ENCODE data around the gene FAM117B. TPM values are rescaled to one million over a fixed set of nuclear protein-coding genes. Genes with fewer than 3 reads are reported as not detected.
"Not testable (repeated sequence)": the region's sequence is repeated elsewhere in the genome, so short reads cannot be mapped to it uniquely, and the experiment has no call there.

The FAM117B gene
- polyA plus RNA-seq, 2 of the 4 experiments (the other 2 are of a cell fraction): 3.6 TPM

DNA sequence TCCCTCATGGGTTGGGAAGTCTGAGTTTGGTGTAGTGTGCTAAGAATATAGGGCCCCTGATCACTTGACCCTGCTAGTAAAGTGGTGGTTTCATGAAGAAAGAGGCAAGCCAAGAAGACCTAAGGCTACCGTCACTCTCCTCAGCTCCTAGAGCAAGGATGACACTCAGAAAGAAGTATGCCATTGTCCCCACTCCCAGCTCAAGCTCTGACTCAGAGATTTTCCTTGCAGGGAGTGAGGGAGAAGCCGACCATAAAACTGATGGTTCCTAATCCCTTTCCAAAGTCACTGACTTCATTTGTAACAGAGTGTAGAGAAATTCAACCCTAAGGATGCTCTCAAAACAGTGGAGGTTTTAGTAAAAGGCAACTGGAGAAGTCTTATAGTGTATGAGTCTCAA lies 155.9 kb downstream of the FAM117B start:
- Histone ChIP-seq H3K9me3 (no peaks in the 10 kb centered on the region), H3K4me1 (no peaks in the 10 kb centered on the region), H3K4me3 (no peak overlapping the region), H3K4me2 (no peak overlapping the region), H3K27ac (no peak overlapping the region)
- DNase-seq (ENCODE audit: low read depth in 1 of 2, low spot score in 1 of 2): no peak
- TF ChIP-seq FOSL2 (IDR thresholded peaks at IDR 0.05) (no peak), FOSL2 (CRISPR knock-in tag; IDR thresholded peaks at IDR 0.05) (no peak), ZC3H11A (IDR thresholded peaks at IDR 0.05) (no peak), CBX2 (IDR thresholded peaks at IDR 0.05; ENCODE audit: borderline replicate concordance, low read depth) (no peak), MAZ (IDR thresholded peaks at IDR 0.05; ENCODE audit: borderline replicate concordance, low read depth, low read length) (no peak), ZNF302 (CRISPR knock-in tag; IDR thresholded peaks at IDR 0.05) (no peak), NPAS2 (CRISPR knock-in tag; IDR thresholded peaks at IDR 0.05; ENCODE audit: borderline replicate concordance) (no peak), HOXB5 (CRISPR knock-in tag; IDR thresholded peaks at IDR 0.05) (no peak), NR3C1 (IDR thresholded peaks at IDR 0.05) (no peak), ZFP36 (IDR thresholded peaks at IDR 0.05; ENCODE audit: borderline replicate concordance, partially characterized antibody) (no peak), RARB (CRISPR knock-in tag; IDR thresholded peaks at IDR 0.05) (no peak), RNF2 (IDR thresholded peaks at IDR 0.05; ENCODE audit: borderline replicate concordance, low read depth) (no peak), ZSCAN20 (CRISPR knock-in tag; IDR thresholded peaks at IDR 0.05) (no peak), CEBPB (IDR thresholded peaks at IDR 0.05) (no peak), FOSB (CRISPR knock-in tag; IDR thresholded peaks at IDR 0.05) (no peak), TFCP2L1 (CRISPR knock-in tag; IDR thresholded peaks at IDR 0.05) (no peak)
- TF ChIP-seq, protein P1, sequence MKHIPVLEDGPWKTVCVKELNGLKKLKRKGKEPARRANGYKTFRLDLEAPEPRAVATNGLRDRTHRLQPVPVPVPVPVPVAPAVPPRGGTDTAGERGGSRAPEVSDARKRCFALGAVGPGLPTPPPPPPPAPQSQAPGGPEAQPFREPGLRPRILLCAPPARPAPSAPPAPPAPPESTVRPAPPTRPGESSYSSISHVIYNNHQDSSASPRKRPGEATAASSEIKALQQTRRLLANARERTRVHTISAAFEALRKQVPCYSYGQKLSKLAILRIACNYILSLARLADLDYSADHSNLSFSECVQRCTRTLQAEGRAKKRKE (CRISPR knock-in tag; IDR thresholded peaks at IDR 0.05; ENCODE audit: low read depth): no peak
- TF ChIP-seq, protein P2, sequence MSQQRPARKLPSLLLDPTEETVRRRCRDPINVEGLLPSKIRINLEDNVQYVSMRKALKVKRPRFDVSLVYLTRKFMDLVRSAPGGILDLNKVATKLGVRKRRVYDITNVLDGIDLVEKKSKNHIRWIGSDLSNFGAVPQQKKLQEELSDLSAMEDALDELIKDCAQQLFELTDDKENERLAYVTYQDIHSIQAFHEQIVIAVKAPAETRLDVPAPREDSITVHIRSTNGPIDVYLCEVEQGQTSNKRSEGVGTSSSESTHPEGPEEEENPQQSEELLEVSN (IDR thresholded peaks at IDR 0.05; ENCODE audit: borderline replicate concordance, low read depth): no peak
- TF ChIP-seq, protein P3, sequence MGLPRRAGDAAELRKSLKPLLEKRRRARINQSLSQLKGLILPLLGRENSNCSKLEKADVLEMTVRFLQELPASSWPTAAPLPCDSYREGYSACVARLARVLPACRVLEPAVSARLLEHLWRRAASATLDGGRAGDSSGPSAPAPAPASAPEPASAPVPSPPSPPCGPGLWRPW (IDR thresholded peaks at IDR 0.05): no peak
- no peak for ATAC-seq
- CTCF ChIA-PET: no interaction called here
- WGBS (ENCODE audit: missing lambda C conversion rate): 69% methylated on average over 2 of the region's 2 CpGs
- no peak for FAIRE-seq
- POLR2A ChIA-PET: no interaction called here

DNA sequence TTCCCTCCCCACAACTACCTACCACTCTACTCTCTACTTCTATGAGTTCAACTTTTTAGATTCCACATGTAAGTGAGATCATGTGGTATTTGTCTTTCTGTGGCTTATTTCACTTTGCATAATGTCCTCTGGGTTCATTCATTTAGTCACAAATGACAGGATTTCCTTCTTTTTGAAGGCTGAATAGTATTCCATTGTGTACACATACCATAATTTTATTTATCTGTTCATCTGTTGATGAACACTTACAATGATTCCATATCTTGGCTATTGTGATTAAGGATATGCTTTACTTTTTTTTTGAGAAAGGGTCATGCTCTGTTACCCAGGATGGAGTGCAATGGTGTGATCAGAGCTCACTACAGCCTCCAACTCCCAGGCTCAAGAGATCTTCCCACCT lies 163.2 kb downstream of the FAM117B start:
- no peak for ATAC-seq
- POLR2A ChIA-PET: interaction anchor here (1.1 kb wide), 1 partner anchor 163 kb away, joined by 3 read pairs; the partner anchor contains the start of gene FAM117B

DNA sequence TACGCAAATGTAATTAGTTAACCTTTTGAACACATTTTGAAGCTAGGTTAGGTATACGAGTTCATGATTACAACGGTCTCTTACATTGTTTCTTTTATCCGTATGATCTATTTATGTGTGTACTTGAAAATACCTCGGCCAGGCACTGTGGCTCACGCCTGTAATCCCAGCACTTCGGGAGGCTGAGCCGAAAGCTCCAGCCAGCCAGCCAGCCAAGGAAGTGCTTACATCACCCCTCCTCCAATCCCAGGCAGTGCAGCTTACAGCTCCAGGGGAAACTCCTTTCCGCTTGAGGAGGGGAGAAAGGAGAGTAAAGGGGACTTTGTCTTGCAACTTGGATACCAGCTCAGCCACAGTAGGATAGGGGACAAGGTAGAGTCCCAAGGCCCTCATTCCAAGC lies 171.1 kb downstream of the FAM117B start:
- DNase-seq (ENCODE audit: low read depth in 1 of 2, low spot score in 1 of 2); H3K9me3 ChIP-seq; H3K4me3 ChIP-seq; H3K27ac ChIP-seq; POLR2A ChIA-PET; H3K4me2 ChIP-seq; FAIRE-seq; ATAC-seq: not testable (repeated sequence)
- 95% methylated on average over 9 of the region's 9 CpGs for WGBS (ENCODE audit: missing lambda C conversion rate)
- peaks cover 23% of the 10 kb centered on the region for H3K4me1 ChIP-seq
- CTCF ChIA-PET: interaction anchor here (1.4 kb wide), 1 partner anchor 21 kb away, joined by 4 read pairs; no protein-coding TSS in a partner anchor

More for the DNA sequence above, 163.2 kb downstream of the FAM117B start:
- DNase-seq (ENCODE audit: low read depth in 1 of 2, low spot score in 1 of 2) (no peak), FAIRE-seq (no peak)
- no peaks in the 10 kb centered on the region for H3K4me1 ChIP-seq
- no peak overlapping the region for H3K4me2 ChIP-seq
- no peak for TF ChIP-seq HEYL (CRISPR knock-in tag; IDR thresholded peaks at IDR 0.05)
- TF ChIP-seq, protein P4, sequence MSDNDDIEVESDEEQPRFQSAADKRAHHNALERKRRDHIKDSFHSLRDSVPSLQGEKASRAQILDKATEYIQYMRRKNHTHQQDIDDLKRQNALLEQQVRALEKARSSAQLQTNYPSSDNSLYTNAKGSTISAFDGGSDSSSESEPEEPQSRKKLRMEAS (IDR thresholded peaks at IDR 0.05): no peak
- no peak for TF ChIP-seq FOSB (CRISPR knock-in tag; IDR thresholded peaks at IDR 0.05)
- no peak for TF ChIP-seq PHF8 (IDR thresholded peaks at IDR 0.05; ENCODE audit: borderline replicate concordance, low read depth)
- TF ChIP-seq ESRRA (IDR thresholded peaks at IDR 0.05; ENCODE audit: borderline replicate concordance, low read length): no peak
- TF ChIP-seq, protein P5, sequence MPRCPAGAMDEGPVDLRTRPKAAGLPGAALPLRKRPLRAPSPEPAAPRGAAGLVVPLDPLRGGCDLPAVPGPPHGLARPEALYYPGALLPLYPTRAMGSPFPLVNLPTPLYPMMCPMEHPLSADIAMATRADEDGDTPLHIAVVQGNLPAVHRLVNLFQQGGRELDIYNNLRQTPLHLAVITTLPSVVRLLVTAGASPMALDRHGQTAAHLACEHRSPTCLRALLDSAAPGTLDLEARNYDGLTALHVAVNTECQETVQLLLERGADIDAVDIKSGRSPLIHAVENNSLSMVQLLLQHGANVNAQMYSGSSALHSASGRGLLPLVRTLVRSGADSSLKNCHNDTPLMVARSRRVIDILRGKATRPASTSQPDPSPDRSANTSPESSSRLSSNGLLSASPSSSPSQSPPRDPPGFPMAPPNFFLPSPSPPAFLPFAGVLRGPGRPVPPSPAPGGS (IDR thresholded peaks at IDR 0.05): no peak
- TF ChIP-seq POLR2A (IDR thresholded peaks at IDR 0.05; ENCODE audit: low read length): no peak
- TF ChIP-seq, protein P6, sequence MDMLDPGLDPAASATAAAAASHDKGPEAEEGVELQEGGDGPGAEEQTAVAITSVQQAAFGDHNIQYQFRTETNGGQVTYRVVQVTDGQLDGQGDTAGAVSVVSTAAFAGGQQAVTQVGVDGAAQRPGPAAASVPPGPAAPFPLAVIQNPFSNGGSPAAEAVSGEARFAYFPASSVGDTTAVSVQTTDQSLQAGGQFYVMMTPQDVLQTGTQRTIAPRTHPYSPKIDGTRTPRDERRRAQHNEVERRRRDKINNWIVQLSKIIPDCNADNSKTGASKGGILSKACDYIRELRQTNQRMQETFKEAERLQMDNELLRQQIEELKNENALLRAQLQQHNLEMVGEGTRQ (IDR thresholded peaks at IDR 0.05): no peak
- no peak for TF ChIP-seq EHMT2 (IDR thresholded peaks at IDR 0.05; ENCODE audit: low read depth)
- TF ChIP-seq HOXA7 (CRISPR knock-in tag; IDR thresholded peaks at IDR 0.05): no peak
- no peak for TF ChIP-seq KDM1A (IDR thresholded peaks at IDR 0.05; ENCODE audit: low read depth)
- TF ChIP-seq CHD2 (IDR thresholded peaks at IDR 0.05; ENCODE audit: low read length, partially characterized antibody): no peak
- no peaks in the 10 kb centered on the region for H3K9me3 ChIP-seq
- CTCF ChIA-PET: no interaction called here
- no peak overlapping the region for H3K27ac ChIP-seq
- H3K4me3 ChIP-seq: no peak overlapping the region
